K562 (cell line): ENCODE results near the gene AP1G1. TPM values are rescaled to one million over a fixed set of nuclear protein-coding genes. Genes with fewer than 3 reads are reported as not detected.

Experiments used
- CBX8 ChIP-seq: fragments of 200-600 bp; sonication (generic); IDR thresholded peaks from 2 replicates; pipeline ENCODE4 v1.6.1; 2012; ENCODE audit warnings: borderline replicate concordance, mixed run types, low read depth, mild to moderate bottlenecking, moderate library complexity, mixed read lengths, low read length, control low read depth, inconsistent platforms; ENCODE audit not compliant: poor library complexity, severe bottlenecking; ENCODE audit errors: extremely low read depth
- DDX20 ChIP-seq: fragments of 450-650 bp; IDR thresholded peaks from 2 replicates; pipeline ENCODE4 v1.6.1; 2016; ENCODE audit warnings: missing genetic modification characterization, low read depth, mild to moderate bottlenecking, missing compliant biosample characterization, moderate library complexity
- MTA1 ChIP-seq: fragments of 450-650 bp; IDR thresholded peaks from 2 replicates; pipeline ENCODE4 v1.6.1; 2017; ENCODE audit warnings: borderline replicate concordance
- POLR3A ChIP-seq: IDR thresholded peaks from 2 replicates; pipeline ENCODE4 v1.6.1; 2011; ENCODE audit warnings: borderline replicate concordance, mild to moderate bottlenecking, moderate library complexity; ENCODE audit not compliant: insufficient read length, insufficient read depth; ENCODE audit errors: extremely low read depth
- RBM39 ChIP-seq: fragments of 200-400 bp; formaldehyde crosslinking; optimal IDR thresholded peaks from 2 replicates; pipeline ENCODE3; 2018; ENCODE audit warnings: low read depth, low read length
- REST ChIP-seq, 2 experiments: fragments of 450-650 bp; formaldehyde crosslinking in 1 of 2; IDR thresholded peaks; 2 replicates each; pipeline versions ENCODE4 v1.4.0 to v1.6.1; 2014 to 2020; ENCODE audit warnings: mild to moderate bottlenecking in 2 of 2, borderline replicate concordance in 1 of 2, low read depth in 1 of 2
- polyA plus RNA-seq, 8 experiments: library from polyadenylated mRNA; depleted of rRNA in 4 of 8; stranded (reverse) in 5 of 8; unstranded in 3 of 8; fragments of >200 nt; fragmentation: Nextera tagmentation in 2 of 8; fragmentation: Illumina TruSeq in 1 of 8; extraction: Ambion mirVana in 2 of 8; extraction: Trizol in 1 of 8; gene quantifications; 2 replicates each; pipeline versions ENCODE4 v1.2.1 to v1.2.3, GENCODE V29; 2011 to 2014; ENCODE audit warnings: inconsistent platforms in 1 of 8, missing spikeins in 1 of 8
- total RNA-seq, 7 experiments: library from RNA; depleted of rRNA in 6 of 7; stranded (reverse); fragments of >200 nt in 6 of 7; fragmentation: Illumina TruSeq in 2 of 7; extraction: Trizol in 2 of 7; gene quantifications; 2 replicates each; pipeline versions ENCODE4 v1.2.1 to v1.2.3, GENCODE V29; 2011 to 2021; ENCODE audit warnings: low replicate concordance in 1 of 7

Gene AP1G1
- total and polyA plus RNA-seq, 9 of the 15 experiments (the other 6 are each of a cell fraction or from before 2014, with no cell fraction given) = 7.0 to 59.2 (median 42.0) TPM

- TF ChIP-seq REST (IDR thresholded peaks at IDR 0.05; ENCODE audit: borderline replicate concordance) (no peak), REST (CRISPR knock-in tag; IDR thresholded peaks at IDR 0.05; ENCODE audit: low read depth) (0 out of 2 replicates have a peak, but pooled peaks have one; percentile 20), RBM39 (no peak), MTA1 (no peak), DDX20 (tag) (no peak), POLR3A (no peak), CBX8 (no peak)
Measured at GRCh38 chr16:71807905-71808592, 585 bp downstream of the AP1G1 start (continued).
